Measurements from ENCODE around the gene KLF15. TPM values are rescaled to one million over a fixed set of nuclear protein-coding genes. Genes with fewer than 3 reads are reported as not detected.

KLF15 gene
- total RNA-seq, 1 experiment from 2014 or later, result 3.3 TPM

- no peak for TF ChIP-seq FOSL1 (IDR thresholded peaks at IDR 0.05; ENCODE audit: low read depth)
These were observed 20.0 kb upstream of the KLF15 start (continued) for GRCh38 chr3:126377211-126377610.

GRCh38 chr3:126376444-126376843 lies 19.2 kb upstream of the KLF15 start:
- Histone ChIP-seq H3K9ac (ENCODE audit: low read length) (no peak overlapping the region), H4K20me1 (ENCODE audit: insufficient read depth) (no peaks in the 10 kb centered on the region), H3K79me2 (ENCODE audit: insufficient read depth, low read length) (no peaks in the 10 kb centered on the region), H2AFZ (ENCODE audit: low read depth, low read length, poor library complexity, severe bottlenecking) (no peak overlapping the region), H3K9me2 (ENCODE audit: insufficient read depth) (no peaks in the 10 kb centered on the region), H3K4me3 (replicated peaks in 1 of 2; ENCODE audit: low read depth in 1 of 2, low read length in 2 of 2) (no peak overlapping the region), H3K27me3 (ENCODE audit: insufficient read depth, low read length) (no peaks in the 10 kb centered on the region), H3K9me3 (ENCODE audit: control insufficient read depth in 1 of 2, insufficient read depth in 1 of 2, low read depth in 1 of 2, low read length in 2 of 2) (no peaks in the 10 kb centered on the region), H3K4me1 (ENCODE audit: control insufficient read depth in 1 of 2, insufficient read depth in 2 of 2, low read length in 2 of 2) (no peaks in the 10 kb centered on the region), H3K36me3 (ENCODE audit: control insufficient read depth in 1 of 2, insufficient read depth in 2 of 2, low read length in 2 of 2) (no peaks in the 10 kb centered on the region), H3K4me2 (ENCODE audit: low read length) (no peak overlapping the region), H3K27ac (ENCODE audit: low read depth, low read length) (no peak overlapping the region)
- no peak for DNase-seq (ENCODE audit: low read depth, low spot score)
- ATAC-seq, result no peak
- ChIA-PET RAD21 (ENCODE audit: low non-redundant PET in 1 of 2, low total read pairs in 2 of 2, uncharacterized antibody in 2 of 2, unreplicated experiment in 2 of 2) (no interaction called here), CTCF (no interaction called here), POLR2A (no interaction called here)
- TF ChIP-seq ATF3 (IDR thresholded peaks at IDR 0.05), result no peak
- TF ChIP-seq FOSL1 (IDR thresholded peaks at IDR 0.05; ENCODE audit: low read depth), result no peak
- no peak for TF ChIP-seq SRF (IDR thresholded peaks at IDR 0.05; ENCODE audit: low read depth)
- no peak for TF ChIP-seq ZBTB33 (IDR thresholded peaks at IDR 0.05; ENCODE audit: extremely low read depth, insufficient replicate concordance, low read length)
- TF ChIP-seq JUND (IDR thresholded peaks at IDR 0.05), result no peak
- no peak for TF ChIP-seq SP1 (IDR thresholded peaks at IDR 0.05; ENCODE audit: low read depth)
- TF ChIP-seq CTCF (IDR thresholded peaks at IDR 0.05 in 2 of 3, conservative IDR thresholded peaks at IDR 0.05 in 1 of 3; ENCODE audit: borderline replicate concordance in 1 of 3, insufficient read depth in 1 of 3, low read depth in 2 of 3, low read length in 2 of 3), result no peak
- TF ChIP-seq EGR1 (IDR thresholded peaks at IDR 0.05; ENCODE audit: low read depth), result no peak
- no peak for TF ChIP-seq REST (IDR thresholded peaks at IDR 0.05; ENCODE audit: low read depth)
- BruUV-seq (replicated peaks), result no TSS peak
- intact Hi-C loops (cut with micrococcal nuclease), result no loop called here

Measured in HCT116 (cell line).